ENCODE data around the gene SAFB. TPM values are rescaled to one million over a fixed set of nuclear protein-coding genes. Genes with fewer than 3 reads are reported as not detected.
A peak's percentile ranks its signal among the peaks of the same experiment; 100 is the strongest.

SAFB gene
- total and polyA plus RNA-seq, 2 experiments from 2014 or later, result 50.2 to 75.8 TPM

DNA sequence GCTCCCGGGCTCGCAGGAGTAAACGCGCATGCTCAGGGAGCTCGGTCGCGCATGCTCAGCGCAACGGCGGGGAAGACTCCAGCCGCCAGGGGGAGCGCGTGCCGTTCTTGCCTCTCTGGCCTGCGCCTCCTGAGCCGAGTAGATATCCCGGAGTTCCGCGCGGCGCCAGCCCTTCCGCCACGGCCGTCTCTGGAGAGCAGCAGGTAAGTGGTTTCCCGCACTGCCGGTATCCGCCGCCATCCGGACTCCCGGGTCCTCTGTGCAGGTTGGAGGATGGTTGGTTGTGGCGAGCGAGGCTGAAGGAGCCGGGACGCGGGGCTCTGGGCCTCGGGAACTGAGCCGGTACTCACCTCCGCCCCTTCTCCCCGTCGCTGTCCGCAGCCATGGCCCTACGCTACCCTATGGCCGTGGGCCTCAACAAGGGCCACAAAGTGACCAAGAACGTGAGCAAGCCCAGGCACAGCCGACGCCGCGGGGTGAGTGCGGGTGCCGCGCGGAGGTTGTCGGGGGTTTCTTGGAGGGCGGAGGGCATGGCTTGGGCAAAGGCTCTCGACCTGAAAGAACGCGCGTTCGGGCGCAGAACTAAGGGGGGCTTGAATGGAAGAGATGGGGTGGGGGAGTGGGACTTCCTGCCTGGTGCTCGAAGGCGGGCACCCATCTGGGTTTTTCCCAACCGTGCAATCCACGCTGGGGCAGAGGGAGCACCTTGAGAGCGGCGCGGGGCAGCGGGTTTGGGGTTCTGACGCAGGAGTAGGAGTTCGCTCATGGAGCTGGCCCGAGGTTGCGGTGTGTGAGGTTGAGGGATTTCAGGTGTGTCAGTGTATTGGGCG lies 67.5 kb downstream of the SAFB start, which contains the start of gene RPL36:
RPL36 (plus strand) TSS at position 171 of the 830 bp plus-strand sequence; CDS start at position 384, 213 bp downstream.
- Histone ChIP-seq H3K4me1 (ENCODE audit: insufficient read depth) (peaks cover 8% of the 10 kb centered on the region), H3K79me2 (peaks cover 51% of the 10 kb centered on the region), H3K9me3 (ENCODE audit: low read depth) (no peaks in the 10 kb centered on the region), H3K9me2 (replicated peaks; ENCODE audit: insufficient read depth) (no peaks in the 10 kb centered on the region), H3K27ac (peak within 1 kb of the TSS; percentile 96), H3K4me2 (peak within 1 kb of the TSS; percentile 99), H4K20me1 (ENCODE audit: insufficient read depth, poor library complexity, severe bottlenecking) (peaks cover 51% of the 10 kb centered on the region), H3K27me3 (no peaks in the 10 kb centered on the region), H3K4me3 (peak within 1 kb of the TSS; percentile 70), H2AFZ (peak within 1 kb of the TSS; percentile 77), H3K36me3 (replicated peaks; ENCODE audit: insufficient read depth, low read depth) (no peaks in the 10 kb centered on the region)
- TF ChIP-seq, protein P1, sequence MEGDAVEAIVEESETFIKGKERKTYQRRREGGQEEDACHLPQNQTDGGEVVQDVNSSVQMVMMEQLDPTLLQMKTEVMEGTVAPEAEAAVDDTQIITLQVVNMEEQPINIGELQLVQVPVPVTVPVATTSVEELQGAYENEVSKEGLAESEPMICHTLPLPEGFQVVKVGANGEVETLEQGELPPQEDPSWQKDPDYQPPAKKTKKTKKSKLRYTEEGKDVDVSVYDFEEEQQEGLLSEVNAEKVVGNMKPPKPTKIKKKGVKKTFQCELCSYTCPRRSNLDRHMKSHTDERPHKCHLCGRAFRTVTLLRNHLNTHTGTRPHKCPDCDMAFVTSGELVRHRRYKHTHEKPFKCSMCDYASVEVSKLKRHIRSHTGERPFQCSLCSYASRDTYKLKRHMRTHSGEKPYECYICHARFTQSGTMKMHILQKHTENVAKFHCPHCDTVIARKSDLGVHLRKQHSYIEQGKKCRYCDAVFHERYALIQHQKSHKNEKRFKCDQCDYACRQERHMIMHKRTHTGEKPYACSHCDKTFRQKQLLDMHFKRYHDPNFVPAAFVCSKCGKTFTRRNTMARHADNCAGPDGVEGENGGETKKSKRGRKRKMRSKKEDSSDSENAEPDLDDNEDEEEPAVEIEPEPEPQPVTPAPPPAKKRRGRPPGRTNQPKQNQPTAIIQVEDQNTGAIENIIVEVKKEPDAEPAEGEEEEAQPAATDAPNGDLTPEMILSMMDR (IDR thresholded peaks at IDR 0.05; ENCODE audit: poor library complexity), result peak; percentile 95
- TF ChIP-seq EZH2 (IDR thresholded peaks at IDR 0.05; ENCODE audit: borderline replicate concordance), result no peak
- under 1% methylated on average over 69 of the region's 73 CpGs for WGBS (ENCODE audit: low lambda C conversion rate, missing lambda C conversion rate)
- peak; percentile 99 for DNase-seq (ENCODE audit: low spot score)

DNA sequence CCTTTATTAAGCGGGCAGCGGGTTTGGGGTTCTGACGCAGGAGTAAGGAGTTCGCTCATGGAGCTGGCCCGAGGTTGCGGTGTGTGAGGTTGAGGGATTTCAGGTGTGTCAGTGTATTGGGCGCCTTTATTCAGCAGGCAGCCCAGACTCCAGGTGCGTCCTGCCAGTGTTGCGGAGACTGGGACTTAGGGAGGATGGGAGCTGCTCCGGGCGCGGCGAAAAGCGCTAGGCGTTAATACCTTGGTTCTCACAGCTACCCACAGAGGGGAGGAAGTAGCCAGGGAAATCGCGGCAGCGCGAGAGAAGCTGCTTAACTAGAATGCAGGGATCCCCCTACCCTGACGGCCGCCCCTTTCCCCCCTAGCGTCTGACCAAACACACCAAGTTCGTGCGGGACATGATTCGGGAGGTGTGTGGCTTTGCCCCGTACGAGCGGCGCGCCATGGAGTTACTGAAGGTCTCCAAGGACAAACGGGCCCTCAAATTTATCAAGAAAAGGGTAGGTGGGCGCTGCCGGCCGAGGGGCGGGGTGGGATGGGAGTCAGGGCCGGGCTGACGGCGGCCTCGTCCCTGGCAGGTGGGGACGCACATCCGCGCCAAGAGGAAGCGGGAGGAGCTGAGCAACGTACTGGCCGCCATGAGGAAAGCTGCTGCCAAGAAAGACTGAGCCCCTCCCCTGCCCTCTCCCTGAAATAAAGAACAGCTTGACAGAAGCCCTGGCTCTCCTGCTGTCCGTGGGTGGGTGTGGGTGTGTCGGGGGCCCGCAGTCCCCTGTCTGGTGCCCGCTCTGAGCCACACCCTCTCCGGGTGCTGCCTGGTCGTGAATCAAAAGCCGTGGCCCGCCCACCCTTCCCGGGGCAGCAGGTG lies 68.3 kb downstream of the SAFB start:
- Histone ChIP-seq H3K4me1 (ENCODE audit: insufficient read depth) (peaks cover 8% of the 10 kb centered on the region), H3K36me3 (replicated peaks; ENCODE audit: insufficient read depth, low read depth) (no peaks in the 10 kb centered on the region)

DNA sequence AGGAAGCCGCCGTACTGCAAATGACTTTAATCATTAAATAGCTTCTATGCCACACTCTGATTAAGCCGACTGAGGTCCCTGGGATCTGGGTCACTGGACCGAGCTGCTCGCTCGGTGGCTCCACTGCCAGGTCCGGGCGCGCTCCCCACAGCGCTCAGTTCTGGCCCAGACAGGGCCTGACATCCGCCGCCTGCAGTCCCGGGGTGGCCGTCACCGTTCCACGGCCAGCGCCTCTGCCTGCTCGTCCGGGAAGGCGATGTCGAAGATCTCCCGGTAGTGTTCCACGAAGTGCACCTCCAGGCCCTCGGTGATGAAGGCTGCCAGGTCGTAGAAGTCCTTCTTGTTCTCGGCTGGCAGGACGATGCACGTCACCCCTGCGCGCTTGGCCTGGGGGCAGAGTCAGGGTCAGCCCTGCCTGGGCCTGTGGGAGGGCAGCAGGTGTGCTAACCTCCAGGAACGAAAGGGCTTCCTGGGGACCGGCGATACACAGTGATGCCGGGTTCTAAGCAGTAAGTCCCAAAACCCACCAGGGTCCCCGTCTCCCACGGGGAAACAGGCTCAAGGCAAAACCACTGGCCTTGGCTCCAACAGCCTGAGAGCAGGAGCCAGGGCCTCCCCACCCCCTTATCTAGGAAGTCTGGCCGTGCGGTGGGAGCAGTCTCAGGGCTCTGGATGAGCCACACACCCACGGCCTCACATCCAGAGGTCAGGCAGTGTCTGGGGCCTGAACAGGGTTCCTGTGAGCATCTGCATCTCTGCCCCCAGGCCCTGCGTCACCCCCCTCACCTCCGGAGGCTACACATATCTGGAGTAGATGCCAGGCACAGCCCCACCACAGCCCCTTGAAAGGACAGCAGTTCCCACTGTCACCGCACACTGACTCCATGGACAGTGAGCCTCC lies 69.2 kb downstream of the SAFB start:
- H3K27me3 ChIP-seq, result no peaks in the 10 kb centered on the region
- H3K4me2 ChIP-seq, result peak overlapping the region; percentile 99
- no peaks in the 10 kb centered on the region for H3K36me3 ChIP-seq (replicated peaks; ENCODE audit: insufficient read depth, low read depth)
- no peaks in the 10 kb centered on the region for H3K9me3 ChIP-seq (ENCODE audit: low read depth)
- peaks cover 8% of the 10 kb centered on the region for H3K4me1 ChIP-seq (ENCODE audit: insufficient read depth)
- H2AFZ ChIP-seq, result no peak overlapping the region
- WGBS (ENCODE audit: low lambda C conversion rate, missing lambda C conversion rate), result 83% methylated on average over 35 of the region's 42 CpGs
- H4K20me1 ChIP-seq (ENCODE audit: insufficient read depth, poor library complexity, severe bottlenecking), result peaks cover 63% of the 10 kb centered on the region
- H3K9me2 ChIP-seq (replicated peaks; ENCODE audit: insufficient read depth), result no peaks in the 10 kb centered on the region
- peaks cover 57% of the 10 kb centered on the region for H3K79me2 ChIP-seq
- H3K4me3 ChIP-seq, result no peak overlapping the region
- H3K27ac ChIP-seq, result peak overlapping the region; percentile 96
- no peak for TF ChIP-seq EZH2phosphoT487 (IDR thresholded peaks at IDR 0.05; ENCODE audit: low read depth, severe bottlenecking, unreplicated experiment)
- TF ChIP-seq, protein P1 (IDR thresholded peaks at IDR 0.05; ENCODE audit: poor library complexity), result no peak
- no peak for TF ChIP-seq EZH2 (IDR thresholded peaks at IDR 0.05; ENCODE audit: borderline replicate concordance)
- DNase-seq (ENCODE audit: low spot score), result peak; percentile 4

More for the DNA sequence above, 68.3 kb downstream of the SAFB start:
- no peaks in the 10 kb centered on the region for H3K9me2 ChIP-seq (replicated peaks; ENCODE audit: insufficient read depth)
- H3K9me3 ChIP-seq (ENCODE audit: low read depth), result no peaks in the 10 kb centered on the region
- WGBS (ENCODE audit: low lambda C conversion rate, missing lambda C conversion rate), result 7% methylated on average over 46 of the region's 54 CpGs
- H2AFZ ChIP-seq, result no peak overlapping the region
- TF ChIP-seq, protein P1 (IDR thresholded peaks at IDR 0.05; ENCODE audit: poor library complexity), result no peak
- TF ChIP-seq EZH2phosphoT487 (IDR thresholded peaks at IDR 0.05; ENCODE audit: low read depth, severe bottlenecking, unreplicated experiment) (no peak), EZH2 (IDR thresholded peaks at IDR 0.05; ENCODE audit: borderline replicate concordance) (no peak)
- H3K4me2 ChIP-seq, result peak overlapping the region; percentile 99
- peaks cover 59% of the 10 kb centered on the region for H4K20me1 ChIP-seq (ENCODE audit: insufficient read depth, poor library complexity, severe bottlenecking)
- peaks cover 57% of the 10 kb centered on the region for H3K79me2 ChIP-seq
- peak overlapping the region; percentile 96 for H3K27ac ChIP-seq
- DNase-seq (ENCODE audit: low spot score), result peak; percentile 57
- no peaks in the 10 kb centered on the region for H3K27me3 ChIP-seq
- H3K4me3 ChIP-seq, result peak overlapping the region; percentile 70
